Right forelimb (tissue), 1 donor: ENCODE data around the gene HNF4A.
"Not testable (repeated sequence)": the region's sequence is repeated elsewhere in the genome, so short reads cannot be mapped to it uniquely, and the experiment has no call there.

Source experiments
- DNase-seq: peaks from one replicate; pipeline ENCODE4 v3.0.0-alpha.2; 2018

Gene HNF4A

GRCh38 chr20:44345941-44346340 lies 9.6 kb upstream of the HNF4A start:
- DNase-seq = not testable (repeated sequence)

- no peak for DNase-seq
These were observed 7.3 kb upstream of the HNF4A start for GRCh38 chr20:44348168-44348659.

GRCh38 chr20:44349349-44349748 lies 6.2 kb upstream of the HNF4A start:
- no peak for DNase-seq

GRCh38 chr20:44350567-44350966 lies 4.9 kb upstream of the HNF4A start:
- DNase-seq = no peak

- no peak for DNase-seq
These were observed 461 bp upstream of the HNF4A start for GRCh38 chr20:44354979-44355497.

GRCh38 chr20:44356353-44356723 lies 839 bp downstream of the HNF4A start:
- DNase-seq = no peak

GRCh38 chr20:44357020-44357419 lies 1.5 kb downstream of the HNF4A start:
- DNase-seq = no peak

GRCh38 chr20:44357555-44358125 lies 2.1 kb downstream of the HNF4A start:
- no peak for DNase-seq

GRCh38 chr20:44358776-44359175 lies 3.3 kb downstream of the HNF4A start:
- no peak for DNase-seq

GRCh38 chr20:44360221-44360620 lies 4.7 kb downstream of the HNF4A start:
- DNase-seq = no peak

GRCh38 chr20:44361021-44361420 lies 5.5 kb downstream of the HNF4A start:
- DNase-seq = no peak

GRCh38 chr20:44362466-44362940 lies 7.0 kb downstream of the HNF4A start:
- no peak for DNase-seq

GRCh38 chr20:44364068-44364467 lies 8.6 kb downstream of the HNF4A start:
- no peak for DNase-seq

- DNase-seq = no peak
These were observed 9.3 kb downstream of the HNF4A start for GRCh38 chr20:44364780-44365179.

GRCh38 chr20:44367746-44368145 lies 12.2 kb downstream of the HNF4A start:
- DNase-seq = no peak

- no peak for DNase-seq
These were observed 15.2 kb downstream of the HNF4A start for GRCh38 chr20:44370639-44371218.

GRCh38 chr20:44382641-44383040 lies 27.1 kb downstream of the HNF4A start:
- no peak for DNase-seq

- peak; percentile 82 for DNase-seq
These were observed 29.0 kb downstream of the HNF4A start for GRCh38 chr20:44384423-44385027.

- peak; percentile 58 for DNase-seq
These were observed 33.0 kb downstream of the HNF4A start for GRCh38 chr20:44388466-44389023.

GRCh38 chr20:44389871-44390270 lies 34.4 kb downstream of the HNF4A start:
- DNase-seq = no peak

- DNase-seq = no peak
These were observed 34.8 kb downstream of the HNF4A start for GRCh38 chr20:44390280-44390679.

- no peak for DNase-seq
These were observed 36.7 kb downstream of the HNF4A start for GRCh38 chr20:44392088-44392775.
